Measurements from ENCODE around the gene CLPTM1L.

Gene CLPTM1L

GRCh38 chr5:1318659-1319251, 26.1 kb downstream of the CLPTM1L start:
- no peak overlapping the region for H3K4me3 ChIP-seq (ENCODE audit: low read depth, low read length)
- no peak for TF ChIP-seq CTCF (IDR thresholded peaks at IDR 0.05; ENCODE audit: borderline replicate concordance, insufficient read depth, low read depth, low read length)

GRCh38 chr5:1317921-1318565, 26.9 kb downstream of the CLPTM1L start:
- no peak overlapping the region for H3K4me3 ChIP-seq (ENCODE audit: low read depth, low read length)
- no peak for TF ChIP-seq CTCF (IDR thresholded peaks at IDR 0.05; ENCODE audit: borderline replicate concordance, insufficient read depth, low read depth, low read length)

DNA sequence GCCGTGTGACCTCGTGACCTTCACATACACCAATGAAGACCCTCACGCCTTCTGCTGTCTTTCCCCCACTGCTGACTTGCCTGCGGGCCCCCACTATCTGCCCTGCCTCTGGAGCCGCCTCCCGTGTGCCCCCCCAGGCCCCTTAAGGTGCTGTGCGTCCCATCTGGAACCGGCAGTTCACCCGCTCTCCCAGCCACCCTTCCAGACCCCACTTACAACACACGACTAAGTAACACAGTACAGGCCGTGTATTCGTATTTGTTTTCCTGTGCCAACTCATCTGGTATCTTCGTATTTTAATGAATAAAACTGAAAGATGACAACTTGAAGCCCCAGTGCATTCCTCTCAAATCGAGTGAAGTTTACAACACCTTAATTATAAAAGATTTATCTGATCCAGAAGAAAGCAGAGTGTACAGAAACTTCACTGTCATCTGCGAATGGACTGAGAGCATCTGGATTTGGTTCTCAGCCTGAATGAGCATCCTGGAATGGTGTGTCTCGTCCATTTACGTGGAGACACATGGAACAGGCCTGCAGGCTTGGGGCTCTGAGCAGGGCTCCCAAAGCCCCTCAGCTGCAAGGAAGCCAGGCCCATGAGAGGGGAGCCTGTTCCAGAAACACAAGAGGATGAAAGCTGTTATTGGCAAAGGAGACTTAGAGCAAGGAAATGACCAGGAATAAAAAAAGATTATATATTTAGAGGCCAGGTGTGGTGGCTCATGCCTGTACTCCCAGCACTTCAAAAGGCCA, 28.1 kb downstream of the CLPTM1L start:
- TF ChIP-seq CTCF (IDR thresholded peaks at IDR 0.05; ENCODE audit: borderline replicate concordance, insufficient read depth, low read depth, low read length): no peak
- H3K4me3 ChIP-seq (ENCODE audit: low read depth, low read length): peak overlapping the region; percentile 36

DNA sequence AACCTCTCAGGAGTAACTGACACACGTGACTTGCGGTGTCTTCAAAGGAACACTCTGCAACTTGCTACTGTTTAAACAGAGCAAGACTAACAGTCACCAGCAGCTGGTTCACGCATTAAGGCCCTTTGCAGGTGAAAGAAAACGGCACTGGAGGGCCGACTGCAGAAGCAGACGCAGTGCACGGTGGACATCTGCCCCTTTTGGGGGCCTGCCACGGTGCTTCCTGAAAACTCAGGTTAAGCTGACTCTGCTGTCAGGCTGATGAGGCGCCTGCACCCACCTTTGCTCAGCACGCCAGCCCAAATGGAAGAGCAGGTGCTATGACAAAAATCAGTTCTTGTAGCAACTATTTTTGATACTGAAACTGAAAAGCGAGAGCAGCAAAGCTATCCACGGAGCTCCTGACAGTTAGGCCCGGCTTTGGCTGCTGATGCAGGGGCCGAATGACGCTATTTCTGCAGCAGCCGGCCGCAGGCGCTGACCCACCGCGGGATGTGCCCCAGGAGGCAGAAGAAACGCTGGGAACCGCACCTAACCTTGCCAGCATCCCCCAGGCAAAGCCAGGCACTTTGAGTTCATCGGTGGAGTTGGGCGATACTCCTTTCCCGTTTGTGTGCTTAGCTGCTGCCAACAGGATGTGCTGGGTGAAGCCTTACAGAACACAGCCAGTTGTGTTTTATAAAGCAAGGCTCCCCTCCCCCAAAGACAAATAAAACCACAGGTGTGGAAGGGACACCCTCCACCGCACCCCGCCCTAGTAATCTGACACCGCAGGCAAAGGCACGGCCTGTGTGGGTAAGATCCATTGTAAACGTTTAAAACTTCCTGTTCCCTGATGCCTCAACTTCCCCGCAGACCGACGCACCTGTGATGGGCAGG, 29.0 kb downstream of the CLPTM1L start:
- H3K4me3 ChIP-seq (ENCODE audit: low read depth, low read length): peak overlapping the region; percentile 36

DNA sequence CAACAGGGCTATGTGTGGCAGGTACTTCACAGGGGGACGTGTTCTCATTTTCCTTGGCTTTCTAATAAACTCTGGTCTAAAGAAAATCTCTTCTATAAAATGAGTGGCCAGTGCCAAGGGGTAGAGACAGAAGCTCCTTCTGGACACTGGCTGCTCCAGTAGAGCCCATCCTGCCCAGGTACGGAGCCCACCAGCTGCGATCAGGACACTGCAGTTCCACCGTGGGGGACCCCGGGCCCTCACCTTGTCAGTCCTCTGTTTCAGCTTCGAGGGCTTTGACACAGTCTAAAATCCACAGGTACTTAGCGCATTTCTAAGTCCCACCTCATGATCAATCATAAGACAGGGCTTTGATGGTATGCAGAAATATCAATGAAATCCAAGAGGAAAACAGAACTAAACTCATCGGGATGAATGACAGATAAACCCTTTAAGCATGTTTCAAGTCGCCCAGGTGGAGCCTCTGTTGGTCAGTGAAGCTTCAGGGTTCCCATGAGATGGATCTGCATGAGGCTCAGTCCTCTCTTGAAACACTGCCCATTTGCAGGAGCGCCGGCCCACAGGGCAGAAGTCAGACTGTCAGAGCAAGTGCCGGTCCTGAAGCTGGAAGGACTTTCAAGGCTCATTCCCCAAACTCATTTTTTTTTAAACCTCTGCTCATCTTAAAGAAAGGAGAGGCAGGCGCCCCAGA, 29.7 kb downstream of the CLPTM1L start:
- H3K4me3 ChIP-seq (ENCODE audit: low read depth, low read length): no peak overlapping the region
- no peak for TF ChIP-seq CTCF (IDR thresholded peaks at IDR 0.05; ENCODE audit: borderline replicate concordance, insufficient read depth, low read depth, low read length)

More for the DNA sequence above, 29.0 kb downstream of the CLPTM1L start:
- TF ChIP-seq CTCF (IDR thresholded peaks at IDR 0.05; ENCODE audit: borderline replicate concordance, insufficient read depth, low read depth, low read length): no peak

DNA sequence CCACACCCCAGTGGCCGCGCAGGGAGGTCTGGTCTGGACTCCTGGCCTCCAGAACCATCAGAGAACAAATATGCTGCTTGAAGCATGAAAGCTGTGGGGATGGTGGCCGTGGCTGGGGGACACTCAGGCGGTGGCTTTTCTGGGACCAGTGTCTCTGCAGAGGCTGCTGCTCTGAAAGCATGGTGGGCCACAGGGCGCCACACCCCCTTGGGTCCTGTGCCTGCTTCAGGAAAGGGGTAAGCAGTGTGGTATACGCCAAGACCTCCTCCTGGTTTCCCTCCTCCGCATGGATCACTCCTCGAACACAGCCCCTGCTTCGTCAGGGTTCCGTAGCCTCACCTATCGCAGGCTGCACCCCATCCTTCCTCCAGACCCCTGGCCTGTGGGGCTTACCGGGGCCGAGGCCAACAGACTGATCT, 30.3 kb downstream of the CLPTM1L start:
- no peak overlapping the region for H3K4me3 ChIP-seq (ENCODE audit: low read depth, low read length)
- no peak for TF ChIP-seq CTCF (IDR thresholded peaks at IDR 0.05; ENCODE audit: borderline replicate concordance, insufficient read depth, low read depth, low read length)
